GM18520 (cell line): ENCODE results near the gene FFAR2.
"Not testable (repeated sequence)": the region's sequence is repeated elsewhere in the genome, so short reads cannot be mapped to it uniquely, and the experiment has no call there.

Experiments
- ATAC-seq: cut with Tn5 transposase; IDR thresholded peaks from one replicate; pipeline ENCODE4 v1.9.1; 2021; ENCODE audit not compliant: unreplicated experiment

FFAR2 gene

DNA sequence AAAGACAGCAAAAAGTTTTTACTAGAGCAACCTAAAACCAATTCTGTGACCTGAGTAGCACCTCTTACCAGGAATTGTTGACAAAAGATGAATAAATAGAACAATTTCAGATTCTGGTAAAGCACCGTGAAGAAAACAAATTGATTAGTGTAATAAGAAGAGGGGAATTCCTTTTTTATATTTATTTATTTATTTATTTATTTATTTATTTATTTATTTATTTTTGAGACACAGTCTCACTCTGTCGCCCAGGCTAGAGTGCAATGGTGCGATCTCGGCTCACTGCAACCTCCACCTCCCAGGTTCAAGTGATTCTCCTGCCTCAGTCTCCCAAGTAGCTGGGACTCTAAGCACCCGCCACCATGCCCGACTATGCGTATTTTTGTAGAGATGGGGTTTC, 24.7 kb upstream of the FFAR2 start:
- not testable (repeated sequence) for ATAC-seq

DNA sequence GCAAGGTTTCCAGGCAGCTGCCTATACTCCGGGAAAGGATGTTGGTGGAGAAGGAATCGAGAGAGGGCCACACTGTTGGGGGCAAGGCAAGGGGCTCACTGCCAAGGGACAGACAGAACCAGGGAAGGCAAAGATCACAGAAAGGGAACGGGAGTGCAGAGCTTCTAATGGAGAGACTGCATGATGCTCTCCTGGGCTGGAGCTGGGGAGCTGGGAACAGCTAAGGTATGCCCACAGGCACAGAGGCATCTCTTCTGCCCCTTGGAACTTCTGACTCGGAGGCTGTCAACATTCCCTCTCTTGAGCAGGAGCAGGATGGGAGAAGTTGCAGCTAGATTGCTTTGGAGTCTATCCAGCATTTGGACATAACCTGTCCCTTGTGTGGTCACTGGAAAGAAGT, 22.4 kb upstream of the FFAR2 start:
- ATAC-seq: no peak

DNA sequence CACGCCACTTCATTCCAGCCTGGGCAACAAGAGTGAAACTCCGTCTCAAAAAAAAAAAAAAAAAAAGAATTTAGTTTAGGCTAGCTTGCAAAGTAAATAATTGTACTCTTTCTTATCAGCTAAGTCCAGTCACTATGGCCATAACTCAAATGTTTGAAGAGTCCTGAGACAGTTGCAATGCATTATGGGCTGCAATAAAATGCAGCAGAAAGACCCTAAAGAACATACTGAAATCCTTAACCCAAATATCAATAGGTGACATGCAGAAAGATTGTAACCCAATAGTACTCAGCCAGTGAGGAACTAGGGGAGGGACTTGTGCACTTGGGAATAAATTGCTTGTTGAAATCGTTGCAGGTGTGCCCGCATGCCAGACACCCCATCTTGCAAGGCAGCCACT, 20.9 kb upstream of the FFAR2 start:
- ATAC-seq: no peak

DNA sequence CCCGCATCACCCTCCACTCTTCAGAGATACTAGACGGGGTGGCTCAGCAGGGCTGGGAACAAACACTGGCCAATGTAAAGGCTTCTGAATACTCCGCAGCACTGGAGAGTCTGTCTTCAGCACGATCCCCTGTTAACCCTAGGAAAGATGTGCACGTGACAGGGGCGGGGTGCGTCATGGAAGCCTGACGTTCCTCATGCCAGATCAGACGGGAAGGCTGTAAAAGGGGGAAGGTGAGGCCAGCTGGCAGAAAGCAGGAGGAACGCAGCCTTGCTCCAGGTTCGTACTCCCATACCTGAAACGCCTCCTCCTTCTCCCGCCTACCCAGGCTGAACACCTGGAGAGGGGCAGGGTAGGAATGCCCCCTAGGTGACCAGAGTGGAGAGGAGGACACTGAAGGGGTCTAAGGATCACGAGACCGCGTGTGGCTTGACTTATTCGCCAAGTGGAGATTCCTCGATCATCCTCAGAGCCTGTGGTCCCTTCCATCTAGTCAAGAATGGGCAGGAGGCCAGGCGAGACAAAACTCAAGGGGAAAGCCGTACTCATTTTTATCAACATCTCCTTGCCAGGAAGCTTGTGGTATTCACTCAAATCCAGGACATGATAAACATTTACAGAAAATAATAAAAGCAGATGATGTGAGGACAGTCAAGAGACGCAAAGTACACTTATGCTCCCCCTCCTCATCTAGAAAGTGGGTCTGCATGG, 18.2 kb upstream of the FFAR2 start:
- no peak for ATAC-seq

DNA sequence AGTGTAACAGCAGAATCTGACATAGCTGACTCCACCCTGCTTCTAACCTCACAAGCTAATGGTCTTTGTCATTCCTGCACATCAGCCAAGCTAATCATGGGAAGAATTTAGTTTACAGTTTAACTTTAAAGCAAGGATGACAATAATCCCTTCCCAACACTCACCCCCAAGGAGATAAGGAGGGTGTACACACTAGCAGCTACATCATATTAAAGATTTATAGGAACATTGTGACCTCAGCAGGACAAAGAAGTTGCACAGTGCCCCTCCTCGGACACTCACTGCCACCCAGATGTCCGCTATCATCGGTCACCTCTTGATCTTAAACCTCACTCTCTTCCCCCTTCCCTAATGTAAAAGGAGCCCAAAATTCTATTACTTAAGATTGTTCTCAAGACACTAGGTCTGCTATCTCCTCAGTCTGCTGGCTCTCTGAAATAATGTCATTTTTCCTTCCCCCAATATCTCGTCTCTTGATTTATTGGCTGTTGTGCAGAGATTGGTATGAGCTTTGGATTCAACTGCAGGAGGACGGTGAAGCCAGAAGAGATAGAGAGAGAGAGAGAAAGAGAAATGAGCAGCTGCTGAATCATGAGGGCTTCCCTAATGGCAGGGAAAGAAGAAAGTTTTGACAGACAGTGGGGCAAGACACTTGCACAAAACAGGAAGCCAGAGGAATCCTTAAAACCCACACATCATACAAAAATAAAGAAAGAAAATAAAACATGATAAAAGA, 17.5 kb upstream of the FFAR2 start:
- ATAC-seq: no peak

DNA sequence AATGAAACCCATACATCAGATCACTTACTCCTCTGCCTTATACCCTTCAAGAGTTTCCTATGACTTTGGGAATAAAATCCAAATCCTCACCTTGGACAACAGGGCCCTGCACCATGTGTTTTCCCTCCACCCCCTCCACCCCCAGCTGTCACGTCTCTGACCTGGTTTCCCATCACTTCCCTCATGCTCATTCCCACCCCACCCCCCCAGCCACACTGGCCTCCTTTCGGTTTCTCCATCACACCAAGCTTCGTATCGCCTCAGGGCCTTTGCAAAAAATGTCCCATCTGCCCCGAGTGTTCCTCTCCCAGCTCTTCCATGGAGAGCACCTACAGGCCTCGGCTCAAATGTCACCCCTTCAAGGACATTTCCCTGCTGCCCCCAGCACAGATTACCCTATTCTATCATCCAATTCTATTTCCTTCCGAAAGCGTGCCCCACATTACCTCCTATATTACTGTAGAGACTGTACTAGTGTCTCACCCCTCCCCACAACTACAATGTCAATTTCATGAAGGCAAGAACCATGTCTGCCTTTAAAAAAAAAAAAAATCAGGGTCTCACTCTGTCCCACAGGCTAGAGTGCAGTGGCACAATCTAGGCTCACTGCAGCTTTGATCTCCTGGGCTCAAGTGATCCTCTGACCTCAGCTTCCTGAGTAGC, 16.8 kb upstream of the FFAR2 start:
- ATAC-seq: no peak

DNA sequence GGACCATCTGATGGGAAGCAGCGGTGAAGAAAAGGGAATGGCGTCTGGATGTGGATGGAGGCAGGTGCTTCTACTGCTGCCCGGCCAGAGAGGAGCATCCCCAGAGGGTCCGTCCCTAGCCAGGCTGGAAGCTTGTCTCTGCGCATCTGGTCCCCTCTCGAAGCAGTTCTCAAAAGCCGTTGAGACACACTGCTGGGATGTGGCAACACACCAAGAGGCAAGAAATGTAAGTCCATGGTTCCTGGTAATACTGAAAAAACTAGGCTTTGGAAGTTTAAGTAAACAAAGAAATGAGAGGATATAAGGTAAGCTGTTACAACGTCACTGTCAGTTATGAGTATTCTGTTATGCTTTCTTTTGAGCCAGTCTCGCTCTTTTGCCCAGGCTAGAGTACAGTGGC, 15.1 kb upstream of the FFAR2 start:
- no peak for ATAC-seq

DNA sequence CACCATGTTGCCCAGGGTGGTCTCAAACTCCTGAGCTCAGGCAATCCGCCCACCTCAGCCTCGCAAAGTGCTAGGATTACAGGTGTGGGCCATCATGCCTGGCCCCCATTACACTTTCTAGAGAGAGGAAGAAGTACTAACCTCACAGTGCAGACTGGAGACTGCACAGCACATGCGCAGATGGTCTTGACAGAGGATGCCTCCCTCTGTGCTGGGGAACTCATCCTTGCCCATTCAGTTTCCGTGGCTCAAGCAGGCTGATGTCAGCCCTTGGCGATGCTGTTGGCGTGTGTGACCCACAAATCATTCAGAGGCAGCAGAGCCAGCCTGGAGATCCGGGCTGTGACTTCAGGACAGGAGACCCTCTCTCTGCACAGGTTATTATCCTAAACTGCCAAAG, 14.6 kb upstream of the FFAR2 start:
- no peak for ATAC-seq

DNA sequence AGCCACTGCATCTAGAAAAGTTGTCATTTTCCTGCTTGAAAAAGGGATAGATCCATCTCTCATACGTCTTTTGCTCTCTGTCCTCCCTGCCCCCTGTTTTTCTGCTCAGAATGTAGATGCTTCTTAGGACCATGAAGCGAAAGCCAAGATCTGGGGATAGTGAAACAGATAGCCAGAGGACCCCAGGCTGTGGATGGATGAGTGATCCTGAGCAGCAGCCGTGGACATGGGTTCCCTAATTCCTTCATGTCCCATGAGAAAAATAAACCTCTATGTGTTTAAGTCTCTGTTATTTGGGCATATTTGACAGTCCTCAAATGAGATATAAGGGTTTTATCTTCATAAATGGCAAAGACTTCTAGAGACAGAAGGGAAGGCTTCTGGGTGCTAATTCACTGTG, 12.2 kb upstream of the FFAR2 start:
- no peak for ATAC-seq

DNA sequence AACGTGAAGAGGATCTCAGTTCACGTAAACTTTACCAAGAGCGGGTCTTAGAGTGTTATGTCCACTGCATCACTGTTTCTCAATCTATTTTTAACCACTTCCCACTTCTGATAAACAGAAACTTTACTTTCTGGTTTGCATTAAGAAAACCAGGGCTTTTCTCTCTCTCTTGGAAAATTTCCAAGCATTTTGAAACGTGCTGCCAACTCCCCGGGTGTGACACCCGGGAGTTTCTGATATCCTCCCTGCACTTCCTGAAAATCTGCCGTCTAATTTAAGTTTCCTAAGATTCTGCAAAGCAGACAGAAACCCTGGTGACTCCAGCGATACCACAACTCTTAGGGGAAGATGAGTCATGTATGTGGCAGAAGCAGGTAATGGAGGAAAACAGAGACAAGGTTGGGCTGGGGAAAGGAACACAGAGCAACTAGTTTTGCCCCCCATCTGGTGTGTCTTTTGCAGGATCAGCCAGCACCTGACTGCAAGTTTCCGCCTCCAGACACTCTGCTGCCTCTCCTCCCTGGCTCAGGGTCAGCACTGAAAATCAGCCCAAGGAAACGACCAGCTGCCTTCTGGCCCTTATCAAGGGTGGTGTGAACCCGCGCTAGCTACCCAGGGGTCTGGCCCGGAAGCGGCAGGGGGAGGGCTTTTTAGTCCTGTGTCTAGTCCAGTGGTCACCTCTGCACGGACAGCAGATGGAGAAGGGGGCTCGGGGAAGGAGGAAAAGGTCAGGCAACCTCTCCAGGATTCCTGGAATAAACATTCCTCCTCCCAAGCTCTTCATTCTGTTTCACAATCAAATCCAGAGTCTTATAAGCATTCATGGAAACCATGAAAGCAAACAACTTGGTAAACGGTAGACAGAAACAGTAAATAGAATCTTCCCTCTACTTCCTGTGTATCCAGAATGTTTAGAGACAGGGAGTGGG, 11.3 kb upstream of the FFAR2 start:
- ATAC-seq: no peak

DNA sequence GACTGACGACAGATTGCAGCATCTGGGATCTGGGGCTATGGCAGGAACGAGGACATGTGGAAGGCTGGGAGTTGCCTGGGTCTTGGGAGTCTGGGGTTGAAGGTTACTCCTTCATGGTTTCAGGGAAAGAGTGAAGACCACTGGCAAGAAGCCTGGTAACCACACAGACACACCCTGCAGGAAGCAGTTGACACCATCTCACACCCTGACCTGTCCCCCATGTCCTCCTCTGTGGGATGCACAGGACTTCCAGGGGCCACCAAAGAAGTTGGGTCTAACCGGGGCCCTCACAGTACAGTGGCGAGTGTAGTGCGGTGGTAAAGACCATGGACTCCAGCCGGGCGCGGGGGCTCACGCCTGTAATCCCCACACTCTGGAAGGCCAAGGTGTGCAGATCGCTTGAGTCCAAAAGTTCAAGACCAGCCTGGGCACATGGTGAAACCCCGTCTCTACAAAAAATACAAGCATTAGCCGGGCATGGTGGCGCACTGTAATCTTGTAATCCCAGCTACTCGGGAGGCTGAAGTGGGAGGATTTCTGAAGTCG, 10.6 kb upstream of the FFAR2 start:
- ATAC-seq: no peak

DNA sequence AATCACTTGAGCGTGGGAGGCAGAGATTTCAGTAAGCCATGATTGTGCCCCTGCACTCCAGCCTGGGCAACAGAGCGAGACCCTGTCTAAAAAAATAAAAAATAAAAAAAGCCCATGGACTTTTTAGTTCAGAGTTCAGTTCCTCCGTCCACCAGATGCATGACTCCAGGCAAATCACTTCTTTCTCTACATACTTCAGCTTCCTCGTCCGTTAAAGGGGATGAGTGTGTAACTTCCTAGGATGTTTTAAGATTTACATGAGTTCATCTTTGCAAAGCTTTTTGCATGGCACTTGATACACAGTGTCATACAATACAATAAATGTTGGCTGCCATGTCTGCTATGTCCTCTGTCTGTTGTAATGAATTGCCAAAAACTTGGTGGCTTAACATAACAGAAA, 10.0 kb upstream of the FFAR2 start:
- ATAC-seq: no peak

DNA sequence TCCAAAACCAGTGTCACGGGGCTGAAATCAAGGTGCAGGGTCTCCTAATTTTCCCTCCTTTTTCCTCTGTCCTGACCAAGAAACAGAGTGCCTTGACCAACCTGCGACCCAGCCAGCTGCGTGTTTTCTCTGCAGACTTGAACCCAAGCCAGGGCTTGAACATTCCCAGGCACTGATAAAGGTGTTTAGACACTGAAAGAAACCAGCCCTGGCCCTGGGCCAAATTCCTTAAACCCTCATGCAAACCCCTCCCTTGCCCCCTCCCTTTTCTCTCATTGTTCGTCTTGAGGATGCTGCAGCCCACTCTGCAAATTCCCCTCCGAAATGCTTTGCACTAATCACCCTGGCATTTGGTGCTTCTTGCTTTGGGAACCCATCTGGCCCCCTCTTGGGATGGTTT, 9.5 kb upstream of the FFAR2 start:
- ATAC-seq: no peak

DNA sequence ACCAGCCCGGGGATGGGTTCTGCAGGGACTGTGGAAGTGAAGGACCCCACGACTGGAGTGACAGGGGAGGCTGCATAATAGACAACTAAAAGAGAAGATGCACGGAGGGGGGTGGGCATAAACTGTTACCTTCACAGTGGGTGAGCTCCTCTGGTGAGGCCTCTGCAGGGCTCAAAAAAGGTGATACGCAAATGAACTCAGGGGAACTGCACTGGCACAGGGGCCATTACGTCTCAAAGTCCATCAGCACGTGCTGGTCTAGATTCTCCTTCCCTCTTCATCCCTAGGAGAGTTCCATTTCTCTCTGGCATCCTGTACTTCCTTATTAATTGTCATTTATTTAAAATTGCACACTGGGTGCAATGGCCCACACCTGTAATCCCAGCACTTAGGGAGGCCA, 8.1 kb upstream of the FFAR2 start:
- no peak for ATAC-seq

DNA sequence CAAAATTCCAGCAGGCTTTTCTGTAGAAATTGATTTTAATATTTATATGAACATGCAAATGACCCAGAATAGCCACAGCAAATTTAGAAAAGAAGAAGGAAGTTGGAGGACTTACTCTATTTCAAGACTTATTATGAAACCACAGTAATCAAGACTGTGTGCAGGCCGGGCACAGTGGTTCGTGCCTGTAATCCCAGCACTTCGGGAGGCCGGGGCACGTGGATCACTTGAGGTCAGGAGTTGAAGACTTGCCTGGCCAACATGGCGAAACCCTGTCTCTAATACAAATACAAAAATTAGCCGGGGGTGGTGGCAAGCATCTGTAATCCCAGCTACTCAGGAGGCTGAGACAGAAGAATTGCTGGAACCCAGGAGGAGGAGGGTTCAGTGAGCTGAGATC, 6.0 kb upstream of the FFAR2 start:
- no peak for ATAC-seq

DNA sequence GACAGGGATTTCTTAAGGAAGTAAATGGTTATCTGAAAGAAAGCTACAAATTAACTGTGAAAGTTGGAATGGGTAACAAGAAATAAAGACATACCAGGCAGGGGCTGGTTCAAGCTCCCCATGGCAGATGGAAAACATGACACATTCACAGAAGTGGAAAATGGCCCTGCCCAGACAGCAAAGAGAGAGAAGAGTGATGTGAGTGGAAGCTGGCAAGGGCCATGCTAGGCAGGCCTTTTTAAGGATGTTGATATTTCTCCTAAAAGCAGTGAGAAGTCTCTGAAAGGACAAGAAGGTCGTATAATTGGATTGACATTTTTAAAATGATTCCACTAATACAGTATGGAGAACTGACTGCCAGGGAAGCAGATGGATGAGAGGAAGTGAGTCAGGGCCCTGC, 3.3 kb upstream of the FFAR2 start:
- no peak for ATAC-seq

DNA sequence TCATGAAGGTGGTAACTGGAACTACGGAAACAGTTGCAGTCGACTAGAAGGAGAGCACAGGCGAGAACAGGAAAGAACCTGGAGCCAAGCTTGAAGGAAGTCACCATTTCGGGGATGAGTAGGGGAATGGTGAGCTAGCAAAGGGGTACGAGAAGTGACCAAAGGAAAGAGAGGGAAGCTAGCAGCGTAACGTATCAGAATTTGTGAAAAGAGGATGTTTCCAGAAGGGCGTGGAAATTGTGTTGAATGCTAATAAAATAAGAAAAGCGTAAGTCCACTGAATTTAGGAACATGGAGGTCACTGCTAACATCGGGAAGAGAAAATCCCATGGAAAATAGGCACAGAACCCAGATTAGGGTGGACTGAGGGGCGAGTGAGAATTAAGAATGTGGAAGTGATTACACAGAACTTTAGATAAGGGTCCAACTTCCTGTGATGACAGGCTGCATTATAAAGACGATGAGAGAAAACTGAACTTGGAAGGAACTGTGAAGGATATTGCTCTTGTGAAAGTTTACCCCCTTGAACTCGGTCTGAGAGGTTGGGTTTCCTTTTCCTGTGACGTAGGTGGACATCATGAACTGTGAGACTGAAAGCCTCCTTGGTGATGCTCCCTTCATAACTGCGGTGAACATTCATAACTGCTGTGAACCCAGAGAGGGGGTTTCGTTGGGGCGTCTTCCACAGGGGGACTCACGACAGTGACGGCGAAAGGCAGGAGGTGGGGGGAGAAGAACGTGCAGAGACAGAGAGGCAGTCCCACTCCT, 2.0 kb upstream of the FFAR2 start:
- ATAC-seq: no peak

DNA sequence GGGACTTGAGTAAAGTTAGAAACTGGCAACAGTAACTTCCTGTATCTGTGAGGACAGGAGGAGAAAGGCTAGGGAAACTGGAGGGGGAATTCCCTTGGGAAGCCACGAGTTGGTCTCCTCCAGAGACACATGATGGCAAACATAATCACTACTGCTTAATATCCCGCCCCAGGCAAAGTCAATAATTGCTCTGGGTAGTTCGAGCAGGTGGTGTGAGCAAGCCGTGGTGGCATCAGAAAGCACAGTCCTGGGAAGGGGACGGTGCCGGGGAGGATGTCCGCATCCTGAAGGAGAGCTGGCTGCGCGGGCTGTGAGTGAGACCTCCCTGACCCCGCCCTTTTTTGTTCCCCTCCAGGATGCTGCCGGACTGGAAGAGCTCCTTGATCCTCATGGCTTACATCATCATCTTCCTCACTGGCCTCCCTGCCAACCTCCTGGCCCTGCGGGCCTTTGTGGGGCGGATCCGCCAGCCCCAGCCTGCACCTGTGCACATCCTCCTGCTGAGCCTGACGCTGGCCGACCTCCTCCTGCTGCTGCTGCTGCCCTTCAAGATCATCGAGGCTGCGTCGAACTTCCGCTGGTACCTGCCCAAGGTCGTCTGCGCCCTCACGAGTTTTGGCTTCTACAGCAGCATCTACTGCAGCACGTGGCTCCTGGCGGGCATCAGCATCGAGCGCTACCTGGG, 1.4 kb downstream of the FFAR2 start:
- no peak for ATAC-seq

DNA sequence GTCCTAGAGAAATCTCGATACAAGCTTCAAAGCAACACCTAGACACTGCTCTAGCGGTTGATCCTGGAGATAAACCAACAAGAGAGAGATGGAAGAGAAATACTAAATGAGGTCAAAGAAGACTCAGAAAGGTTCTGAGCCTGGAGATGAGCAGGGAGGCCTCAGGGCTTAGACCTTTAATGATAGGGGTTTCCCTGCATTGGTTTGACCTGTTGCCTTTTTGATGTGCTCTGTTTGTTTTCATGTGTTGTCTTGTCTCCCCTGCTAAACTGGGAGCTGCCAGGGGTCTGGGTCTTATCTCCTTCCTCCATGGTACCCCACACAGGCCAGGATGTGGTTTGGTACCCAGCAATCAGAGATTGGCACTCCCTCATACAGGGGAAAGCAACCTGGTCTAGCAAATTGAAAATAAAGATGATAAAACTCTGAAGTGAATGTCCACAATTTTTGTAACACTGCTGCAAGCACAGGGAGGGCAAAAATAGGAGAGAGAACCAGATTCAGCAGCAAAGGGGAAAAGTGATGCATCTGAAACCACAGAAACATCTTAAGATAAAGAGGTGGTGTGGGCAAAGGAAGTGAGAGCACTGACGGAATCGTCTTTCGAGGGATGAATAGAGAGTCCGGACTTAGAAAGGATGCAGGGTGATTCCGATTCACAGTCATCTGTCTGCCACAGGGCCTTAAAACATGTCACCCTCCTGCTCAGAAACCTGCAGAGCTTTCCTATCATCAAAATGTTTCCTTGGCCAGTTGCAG, 3.5 kb downstream of the FFAR2 start:
- ATAC-seq: no peak
